Tibial nerve (tissue), 4 donors: ENCODE data around the gene ELAPOR1. TPM values are rescaled to one million over a fixed set of nuclear protein-coding genes. Genes with fewer than 3 reads are reported as not detected.
A peak's percentile ranks its signal among the peaks of the same experiment; 100 is the strongest.

ENCODE experiments used
- DNase-seq, 2 donors: peaks; one replicate each; pipeline ENCODE4 v3.0.0-alpha.2; 2019; ENCODE audit warnings: low spot score in 2 of 2
- H3K27ac ChIP-seq, 4 donors: fragments of 200-600 bp; sonication (generic) in 3 of 4; one replicate each; pipeline ENCODE4 v1.5.1; 2017 to 2019; ENCODE audit warnings: mild to moderate bottlenecking in 1 of 4
- H3K27me3 ChIP-seq, 2 donors: fragments of 200-600 bp; sonication (generic) in 1 of 2; one replicate each; pipeline versions ENCODE4 v1.5.1 to v1.6.0; 2017 to 2019
- H3K36me3 ChIP-seq, 3 donors: fragments of 200-600 bp; sonication (generic); one replicate each; pipeline ENCODE4 v1.5.1; 2018 to 2019
- H3K4me1 ChIP-seq, 4 donors: fragments of 200-600 bp; sonication (generic) in 3 of 4; one replicate each; pipeline ENCODE4 v1.5.1; 2017 to 2019
- H3K4me3 ChIP-seq, 4 donors: fragments of 200-600 bp; sonication (generic) in 3 of 4; one replicate each; pipeline ENCODE4 v1.5.1; 2017 to 2019; ENCODE audit warnings: mild to moderate bottlenecking in 1 of 4, moderate library complexity in 1 of 4
- H3K9me3 ChIP-seq, 4 donors: fragments of 200-600 bp; sonication (generic) in 3 of 4; one replicate each; pipeline ENCODE4 v1.5.1; 2017 to 2019
- CTCF ChIP-seq, 5 experiments: fragments of 200-600 bp in 3 of 5; fragments of 450-650 bp in 2 of 5; sonication (generic) in 3 of 5; IDR thresholded peaks; one replicate each; pipeline ENCODE4 v1.5.1; 2016 to 2019; ENCODE audit warnings: antibody characterized with exemption in 5 of 5, mild to moderate bottlenecking in 3 of 5, moderate library complexity in 2 of 5
- EP300 ChIP-seq, 2 donors: sonication (generic); formaldehyde crosslinking; IDR thresholded peaks; one replicate each; pipeline ENCODE4 v1.6.1; 2017; ENCODE audit warnings: antibody characterized with exemption in 2 of 2, mild to moderate bottlenecking in 1 of 2
- POLR2A ChIP-seq, 2 donors: fragments of 450-650 bp; IDR thresholded peaks; one replicate each; pipeline ENCODE4 v1.6.1; 2017; ENCODE audit warnings: antibody characterized with exemption in 2 of 2, mild to moderate bottlenecking in 2 of 2, moderate library complexity in 2 of 2
- WGBS, 2 donors: methylation state at CpG; one replicate each; pipeline ENCODE4 v1.1.5; 2018; 5-methylcytosine and 5-hydroxymethylcytosine counted together
- total RNA-seq, 4 donors: library from RNA; depleted of rRNA; stranded (reverse); fragments of >200 nt; gene quantifications; one replicate each; pipeline ENCODE4 v1.1.0, GENCODE V29; 2016

Gene ELAPOR1
- total RNA-seq, 4 donors from 2014 or later: 0.20 to 0.90 (median 0.32) TPM

- no peak for TF ChIP-seq CTCF (IDR thresholded peaks at IDR 0.05)
- TF ChIP-seq EP300 (IDR thresholded peaks at IDR 0.05): no peak
- no peak for TF ChIP-seq POLR2A (IDR thresholded peaks at IDR 0.05)
- Histone ChIP-seq H3K27me3 (peaks cover 0 to 8% of the 10 kb centered on the region in 2 donors), H3K9me3 (no peaks in the 10 kb centered on the region), H3K4me1 (no peaks in the 10 kb centered on the region), H3K27ac (no peak overlapping the region), H3K4me3 (no peak overlapping the region), H3K36me3 (no peaks in the 10 kb centered on the region)
- WGBS, 2 donors: 90 to 94% methylated on average over 5 of the region's 5 CpGs
- no peak for DNase-seq
Measured at GRCh38 chr1:109120356-109120755, 6.4 kb downstream of the ELAPOR1 start.

GRCh38 chr1:109131059-109131458 lies 17.1 kb downstream of the ELAPOR1 start:
- no peaks in the 10 kb centered on the region for H3K9me3 ChIP-seq
- no peak for DNase-seq
- 92 to 94% methylated on average over 2 of the region's 2 CpGs for WGBS, 2 donors
- H3K4me1 ChIP-seq: peaks cover 0 to 8% (median 0%) of the 10 kb centered on the region in 4 donors
- H3K36me3 ChIP-seq: no peaks in the 10 kb centered on the region
- no peak overlapping the region for H3K27ac ChIP-seq
- H3K27me3 ChIP-seq: no peaks in the 10 kb centered on the region
- TF ChIP-seq CTCF (IDR thresholded peaks at IDR 0.05) (no peak), EP300 (IDR thresholded peaks at IDR 0.05) (no peak), POLR2A (IDR thresholded peaks at IDR 0.05) (no peak)
- H3K4me3 ChIP-seq: no peak overlapping the region

GRCh38 chr1:109131800-109132199 lies 17.9 kb downstream of the ELAPOR1 start:
- no peaks in the 10 kb centered on the region for H3K36me3 ChIP-seq
- H3K9me3 ChIP-seq: no peaks in the 10 kb centered on the region
- TF ChIP-seq CTCF (IDR thresholded peaks at IDR 0.05) (no peak), EP300 (IDR thresholded peaks at IDR 0.05) (no peak), POLR2A (IDR thresholded peaks at IDR 0.05) (no peak)
- no peaks in the 10 kb centered on the region for H3K27me3 ChIP-seq
- peaks cover 0 to 8% (median 0%) of the 10 kb centered on the region in 4 donors for H3K4me1 ChIP-seq
- no peak for DNase-seq
- no peak overlapping the region for H3K27ac ChIP-seq
- no peak overlapping the region for H3K4me3 ChIP-seq

- Histone ChIP-seq H3K4me1 (peaks cover 0 to 8% (median 0%) of the 10 kb centered on the region in 4 donors), H3K27me3 (no peaks in the 10 kb centered on the region), H3K27ac (no peak overlapping the region), H3K36me3 (no peaks in the 10 kb centered on the region), H3K9me3 (no peaks in the 10 kb centered on the region), H3K4me3 (no peak overlapping the region)
- 81 to 82% methylated on average over 4 of the region's 4 CpGs for WGBS, 2 donors
- DNase-seq: no peak
- TF ChIP-seq EP300 (IDR thresholded peaks at IDR 0.05) (no peak), POLR2A (IDR thresholded peaks at IDR 0.05) (no peak), CTCF (IDR thresholded peaks at IDR 0.05) (no peak)
Measured at GRCh38 chr1:109133002-109133706, 19.2 kb downstream of the ELAPOR1 start.

GRCh38 chr1:109133815-109134214 lies 19.9 kb downstream of the ELAPOR1 start:
- WGBS, 2 donors: 50 to 65% methylated on average over 2 of the region's 2 CpGs

More at GRCh38 chr1:109133815-109134214, 19.9 kb downstream of the ELAPOR1 start:
- peak; percentile 14 to 33 for DNase-seq
- no peak for TF ChIP-seq POLR2A (IDR thresholded peaks at IDR 0.05)
- TF ChIP-seq CTCF (IDR thresholded peaks at IDR 0.05): no peak
- TF ChIP-seq EP300 (IDR thresholded peaks at IDR 0.05): no peak
- Histone ChIP-seq H3K4me1 (peaks cover 0 to 8% (median 0%) of the 10 kb centered on the region in 4 donors), H3K36me3 (no peaks in the 10 kb centered on the region), H3K4me3 (no peak overlapping the region), H3K27ac (no peak overlapping the region), H3K9me3 (no peaks in the 10 kb centered on the region), H3K27me3 (no peaks in the 10 kb centered on the region)
